ENCODE measurements around the gene CLIC5. TPM values are rescaled to one million over a fixed set of nuclear protein-coding genes. Genes with fewer than 3 reads are reported as not detected.

CLIC5 gene
- total and polyA plus RNA-seq, 12 donors: 28.1 to 372 (median 301) TPM

DNA sequence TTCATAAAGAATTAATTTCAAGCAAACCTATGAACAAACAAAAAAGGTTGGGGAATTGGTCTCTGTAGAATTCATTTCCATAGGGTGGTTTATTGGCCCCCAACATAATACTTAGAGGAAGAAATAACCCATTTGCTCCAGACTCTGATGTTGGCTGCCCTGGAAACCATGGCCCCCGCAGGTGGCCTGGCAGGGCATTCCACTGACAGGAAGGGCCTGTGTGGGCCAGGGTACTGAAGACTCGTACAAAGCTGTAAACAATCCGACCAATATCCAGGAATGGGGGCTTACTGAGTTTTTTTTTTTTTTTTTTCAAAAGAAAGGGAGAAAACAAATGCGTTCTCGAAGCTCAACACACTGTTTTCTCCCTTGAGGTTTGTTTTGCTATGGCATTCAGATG is 59.5 kb downstream of the CLIC5 start:
- Histone ChIP-seq H3K27me3 (no peaks in the 10 kb centered on the region), H3K27ac (peak overlapping the region in 4 of 10 donors; percentile 10 to 59 (median 52)), H3K36me3 (peaks cover 0 to 35% (median 9%) of the 10 kb centered on the region in 9 donors), H3K4me1 (peaks cover 9 to 100% (median 82%) of the 10 kb centered on the region in 9 donors), H3K4me3 (no peak overlapping the region), H3K9me3 (no peaks in the 10 kb centered on the region)
- WGBS, 2 donors: 60% methylated on average over 5 of the region's 5 CpGs
- DNase-seq (no peak), ATAC-seq (no peak)
- intact Hi-C loops (cut with DNase I): no loop called here
- TF ChIP-seq, protein P1, sequence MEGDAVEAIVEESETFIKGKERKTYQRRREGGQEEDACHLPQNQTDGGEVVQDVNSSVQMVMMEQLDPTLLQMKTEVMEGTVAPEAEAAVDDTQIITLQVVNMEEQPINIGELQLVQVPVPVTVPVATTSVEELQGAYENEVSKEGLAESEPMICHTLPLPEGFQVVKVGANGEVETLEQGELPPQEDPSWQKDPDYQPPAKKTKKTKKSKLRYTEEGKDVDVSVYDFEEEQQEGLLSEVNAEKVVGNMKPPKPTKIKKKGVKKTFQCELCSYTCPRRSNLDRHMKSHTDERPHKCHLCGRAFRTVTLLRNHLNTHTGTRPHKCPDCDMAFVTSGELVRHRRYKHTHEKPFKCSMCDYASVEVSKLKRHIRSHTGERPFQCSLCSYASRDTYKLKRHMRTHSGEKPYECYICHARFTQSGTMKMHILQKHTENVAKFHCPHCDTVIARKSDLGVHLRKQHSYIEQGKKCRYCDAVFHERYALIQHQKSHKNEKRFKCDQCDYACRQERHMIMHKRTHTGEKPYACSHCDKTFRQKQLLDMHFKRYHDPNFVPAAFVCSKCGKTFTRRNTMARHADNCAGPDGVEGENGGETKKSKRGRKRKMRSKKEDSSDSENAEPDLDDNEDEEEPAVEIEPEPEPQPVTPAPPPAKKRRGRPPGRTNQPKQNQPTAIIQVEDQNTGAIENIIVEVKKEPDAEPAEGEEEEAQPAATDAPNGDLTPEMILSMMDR (IDR thresholded peaks at IDR 0.05): no peak

DNA sequence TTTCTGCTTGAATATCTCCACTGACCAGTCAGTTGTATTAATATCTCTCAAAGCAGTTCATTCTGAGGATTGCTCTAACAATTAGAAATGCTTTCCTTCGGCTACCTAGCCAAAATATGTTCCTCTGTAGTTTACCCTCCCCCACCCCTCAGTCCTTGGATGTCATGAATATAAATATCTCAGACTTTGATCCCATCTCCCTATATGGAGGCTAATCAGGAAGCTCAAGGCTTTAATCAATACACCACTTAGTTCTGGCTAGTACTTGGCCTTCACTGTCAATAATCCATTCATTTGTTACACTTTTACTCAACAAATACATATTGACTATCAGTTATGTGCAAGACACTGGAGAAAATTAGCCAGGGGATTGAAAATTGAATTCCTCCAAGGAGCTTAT is 60.1 kb downstream of the CLIC5 start:
- peaks cover 7 to 100% (median 76%) of the 10 kb centered on the region in 9 donors for H3K4me1 ChIP-seq
- H3K27me3 ChIP-seq: no peaks in the 10 kb centered on the region
- intact Hi-C loops (cut with DNase I): no loop called here
- 86 to 87% methylated on average over 1 of the region's 1 CpG for WGBS, 2 donors
- peak overlapping the region in 5 of 10 donors; percentile 10 to 59 (median 50) for H3K27ac ChIP-seq
- DNase-seq (no peak), ATAC-seq (no peak)
- H3K4me3 ChIP-seq: no peak overlapping the region
- no peaks in the 10 kb centered on the region for H3K9me3 ChIP-seq
- H3K36me3 ChIP-seq: peaks cover 0 to 38% (median 9%) of the 10 kb centered on the region in 9 donors
- TF ChIP-seq, protein P1 (IDR thresholded peaks at IDR 0.05): no peak

DNA sequence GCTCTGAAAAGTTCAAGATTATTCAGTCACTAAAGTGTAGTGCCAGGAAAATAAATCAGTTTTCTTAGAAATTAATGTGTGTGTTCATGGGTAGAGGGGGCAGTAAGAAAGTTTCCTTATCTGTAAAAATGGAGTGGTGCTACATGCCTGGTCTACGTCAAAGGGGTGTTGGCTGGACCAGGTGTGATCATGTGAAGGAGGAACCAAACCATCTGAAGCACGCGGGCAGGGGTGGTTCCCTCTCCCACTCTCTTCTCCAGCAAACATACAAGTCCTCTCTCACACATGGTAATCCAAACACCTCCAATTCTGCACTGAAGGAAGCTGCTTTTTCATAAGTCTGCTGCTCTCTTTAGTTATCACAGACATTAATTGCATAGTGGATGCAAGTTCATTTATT is 63.1 kb downstream of the CLIC5 start:
- ATAC-seq (no peak), DNase-seq (no peak)
- intact Hi-C loops (cut with DNase I): loop anchor here in 1 of 10 donors (5.0 kb wide), 1 partner anchor 60 kb away; no protein-coding TSS in a partner anchor
- Histone ChIP-seq H3K36me3 (peaks cover 0 to 67% (median 26%) of the 10 kb centered on the region in 9 donors), H3K4me3 (no peak overlapping the region), H3K4me1 (peaks cover 3 to 97% (median 68%) of the 10 kb centered on the region in 9 donors), H3K9me3 (no peaks in the 10 kb centered on the region), H3K27me3 (no peaks in the 10 kb centered on the region), H3K27ac (peak overlapping the region in 5 of 10 donors; percentile 19 to 81 (median 55))
- WGBS, 2 donors: 69 to 74% methylated on average over 3 of the region's 3 CpGs
- TF ChIP-seq, protein P1 (IDR thresholded peaks at IDR 0.05): no peak

DNA sequence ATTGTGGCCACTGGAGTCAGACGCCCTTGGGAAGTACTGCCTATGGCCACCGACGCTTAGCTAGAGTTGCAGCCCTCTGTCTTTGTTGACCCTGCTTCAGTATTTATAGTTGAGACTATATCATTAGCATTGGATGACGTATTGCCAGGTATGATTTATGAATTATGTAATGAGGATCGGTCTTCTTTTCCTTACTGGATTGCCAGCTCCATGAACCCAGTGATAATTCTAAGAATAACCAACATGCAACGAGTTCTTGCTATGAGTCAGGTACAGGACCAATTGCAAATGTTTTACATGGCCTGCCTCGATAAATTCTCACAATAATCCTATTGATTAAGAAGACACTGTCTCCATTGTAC is 63.5 kb downstream of the CLIC5 start:
- Histone ChIP-seq H3K27ac (peak overlapping the region in 7 of 10 donors; percentile 29 to 81 (median 50)), H3K36me3 (peaks cover 0 to 71% (median 27%) of the 10 kb centered on the region in 9 donors), H3K4me3 (peak overlapping the region in 1 of 10 donors; percentile 2), H3K9me3 (no peaks in the 10 kb centered on the region), H3K27me3 (no peaks in the 10 kb centered on the region), H3K4me1 (peaks cover 3 to 97% (median 68%) of the 10 kb centered on the region in 9 donors)
- 54 to 66% methylated on average over 7 of the region's 7 CpGs for WGBS, 2 donors
- DNase-seq: no peak
- intact Hi-C loops (cut with DNase I): loop anchor here in 1 of 10 donors (5.0 kb wide), 1 partner anchor 60 kb away; no protein-coding TSS in a partner anchor
- TF ChIP-seq, protein P1 (IDR thresholded peaks at IDR 0.05): no peak
- ATAC-seq: peak in 1 of 8 donors; percentile 7

Measured in heart right ventricle (tissue), 16 donors.